OCI-LY7 (cell line): ENCODE results near the gene RAD51B.

Experiments used
- CTCF ChIP-seq: fragments of 200-600 bp; sonication (generic); conservative IDR thresholded peaks from 2 replicates; pipeline ENCODE4 v1.5.1; 2014; ENCODE audit warnings: mild to moderate bottlenecking, antibody characterized with exemption, low read length, moderate library complexity, mixed read lengths
- EZH2phosphoT487 ChIP-seq: fragments of 200-600 bp; sonication (generic); IDR thresholded peaks from 2 replicates; pipeline ENCODE4 v1.6.1; 2018; ENCODE audit warnings: low read depth, borderline replicate concordance, mild to moderate bottlenecking, mixed run types, antibody characterized with exemption, low read length, moderate library complexity, mixed read lengths

- TF ChIP-seq CTCF (no peak), EZH2phosphoT487 (no peak)
Observed at GRCh38 chr14:68474741-68475140, 655.2 kb downstream of the RAD51B start.
